Activated CD8-positive, alpha-beta memory T cell treated with anti-CD3 and anti-CD28 coated beads, Interleukin-2, amount 50 U/mL, for 24 hours (primary cell): ENCODE results near the gene STEEP1.

Experiments
- DNase-seq: peaks from one replicate; pipeline ENCODE4 v3.0.0-alpha.2; 2020; ENCODE audit errors: extremely low read depth

Gene STEEP1

DNA sequence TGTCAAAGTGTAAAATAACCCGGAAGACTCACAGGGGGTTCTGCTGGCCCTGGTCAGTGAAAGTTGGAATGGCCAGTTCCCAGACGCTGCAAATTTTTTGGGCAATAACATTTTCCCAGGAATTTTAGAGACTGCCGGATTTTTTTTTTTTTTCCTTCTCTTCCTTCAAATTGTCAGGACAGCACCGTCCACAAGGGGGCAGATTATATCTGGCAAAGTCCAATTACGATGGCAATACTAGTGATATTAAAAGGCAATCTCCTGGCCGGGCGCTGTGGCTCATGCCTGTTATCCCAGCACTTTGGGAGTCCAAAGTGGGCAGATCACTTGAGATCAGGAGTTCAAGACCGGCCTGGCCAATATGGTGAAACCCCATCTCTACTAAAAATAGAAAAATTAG lies 76.5 kb downstream of the STEEP1 start:
- DNase-seq, result no peak
